Daoy (cell line): Measurements from ENCODE around the gene SCYGR4. TPM values are rescaled to one million over a fixed set of nuclear protein-coding genes. Genes with fewer than 3 reads are reported as not detected.
"Not testable (repeated sequence)": the region's sequence is repeated elsewhere in the genome, so short reads cannot be mapped to it uniquely, and the experiment has no call there.

Experiments
- DNase-seq: peaks from one replicate; pipeline ENCODE4 v3.0.0-alpha.2; 2015; ENCODE audit warnings: low read depth
- total RNA-seq: library from RNA; depleted of rRNA; stranded (reverse); fragments of >200 nt; shearing (Covaris generic); gene quantifications from 2 replicates; pipeline ENCODE4 v1.2.3, GENCODE V29; 2014; rRNA removed

SCYGR4 gene
- not detected in 2 replicates for total RNA-seq

GRCh38 chr2:227617316-227618230, at the start of gene SCYGR4:
SCYGR4 (plus strand) TSS chr2:227617498; CDS start chr2:227617498, 0 bp downstream.
- no peak for DNase-seq

DNA sequence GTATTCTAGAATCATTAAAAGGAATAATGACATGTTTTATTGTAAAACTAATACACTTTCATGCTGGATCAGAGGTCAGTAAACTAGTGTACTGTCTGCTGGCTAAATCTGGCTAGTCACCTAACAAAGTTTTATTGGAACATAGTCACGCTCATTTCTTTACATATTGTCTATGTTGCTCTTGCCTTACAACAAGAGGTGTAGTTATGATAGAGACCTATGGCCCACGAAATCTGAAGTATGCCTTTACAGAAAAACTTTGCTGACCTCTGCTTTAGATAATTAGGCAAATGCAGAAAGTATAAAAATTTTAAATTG, 48.5 kb upstream of the SCYGR4 start:
- no peak for DNase-seq

DNA sequence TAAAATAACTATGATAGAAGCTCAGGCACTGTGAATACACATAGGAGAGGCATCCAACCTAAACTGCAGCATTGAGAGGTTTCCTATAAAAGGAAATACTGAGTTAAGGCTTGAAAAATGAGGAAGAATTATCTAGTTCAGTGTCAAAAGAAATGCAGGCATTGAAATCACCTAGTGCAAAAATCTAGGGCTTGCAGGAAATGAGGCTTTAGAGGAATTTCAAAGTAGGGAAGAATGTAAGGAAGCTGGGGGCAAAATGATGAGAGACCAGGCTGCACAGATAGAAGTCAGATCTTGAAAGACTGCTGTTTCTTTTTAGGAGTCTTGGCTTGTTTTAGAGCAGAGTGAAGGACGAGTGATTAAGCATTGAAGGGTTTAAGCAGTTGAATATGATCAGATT, 46.7 kb upstream of the SCYGR4 start:
- no peak for DNase-seq

- DNase-seq = no peak
Measured at GRCh38 chr2:227576110-227576509, 41.2 kb upstream of the SCYGR4 start.

GRCh38 chr2:227576812-227577211, 40.5 kb upstream of the SCYGR4 start:
- no peak for DNase-seq

- no peak for DNase-seq
Measured at GRCh38 chr2:227577555-227577954, 39.7 kb upstream of the SCYGR4 start.

- DNase-seq = no peak
Measured at GRCh38 chr2:227578642-227579041, 38.7 kb upstream of the SCYGR4 start.

DNA sequence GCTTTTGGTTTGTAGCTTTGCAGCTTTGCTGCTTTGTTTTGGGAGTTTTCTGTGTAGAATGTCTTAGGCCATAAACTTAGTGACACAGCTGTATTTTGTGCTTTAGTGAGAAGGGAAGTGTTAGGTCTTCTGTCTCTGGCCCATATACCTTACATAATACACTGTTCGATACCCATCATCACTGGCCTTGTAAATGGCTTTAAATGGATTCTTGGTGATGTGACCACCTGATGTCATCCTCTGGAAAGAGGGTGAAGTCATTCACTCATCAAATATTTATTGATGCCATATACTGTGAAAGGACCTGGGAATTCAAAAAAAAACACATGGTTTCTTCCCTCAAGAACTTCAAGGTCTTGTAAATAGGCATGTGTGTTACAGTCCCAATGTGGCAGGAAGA, 37.5 kb upstream of the SCYGR4 start:
- DNase-seq = no peak

GRCh38 chr2:227582369-227582768, 34.9 kb upstream of the SCYGR4 start:
- DNase-seq = no peak

- DNase-seq = no peak
Measured at GRCh38 chr2:227592694-227593387, 24.5 kb upstream of the SCYGR4 start.

DNA sequence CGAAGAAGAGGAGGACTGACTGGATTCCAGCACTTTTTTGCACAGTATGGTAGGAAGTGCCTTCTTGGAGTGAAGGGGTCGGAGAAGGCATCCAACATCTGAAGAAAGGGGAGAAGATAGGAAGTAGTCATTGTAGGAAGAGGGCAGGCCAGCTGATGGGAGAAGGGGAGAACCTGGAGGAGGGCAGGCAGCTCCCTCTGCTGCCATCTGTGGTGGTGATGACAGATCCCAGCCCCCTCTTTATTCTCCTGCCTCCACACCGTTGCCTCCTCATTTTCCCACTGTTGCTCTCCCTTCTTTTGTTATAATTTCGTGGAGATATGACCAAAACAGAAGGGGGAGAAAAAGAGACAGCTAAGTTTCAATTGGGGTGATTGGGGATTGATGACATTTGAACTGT, 21.5 kb upstream of the SCYGR4 start:
- DNase-seq = no peak

DNA sequence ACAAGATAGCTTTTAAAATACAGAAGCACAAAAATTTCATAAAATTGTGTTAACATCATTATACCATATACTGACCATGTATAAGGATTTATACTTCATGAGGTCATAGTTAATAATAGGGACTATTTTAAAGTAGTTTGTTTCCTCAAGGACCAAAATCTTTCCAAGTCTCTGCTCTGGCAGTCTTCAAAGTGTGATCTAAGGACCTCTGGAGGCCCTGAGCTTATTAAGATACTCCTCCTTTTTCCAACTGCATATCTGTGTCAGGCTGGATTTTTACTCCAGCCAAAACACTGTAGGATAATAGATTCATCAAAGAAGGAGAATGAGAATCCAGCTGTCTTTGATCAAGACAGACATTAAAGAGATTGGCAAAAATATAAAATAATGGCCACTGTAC, 20.3 kb upstream of the SCYGR4 start:
- no peak for DNase-seq

DNA sequence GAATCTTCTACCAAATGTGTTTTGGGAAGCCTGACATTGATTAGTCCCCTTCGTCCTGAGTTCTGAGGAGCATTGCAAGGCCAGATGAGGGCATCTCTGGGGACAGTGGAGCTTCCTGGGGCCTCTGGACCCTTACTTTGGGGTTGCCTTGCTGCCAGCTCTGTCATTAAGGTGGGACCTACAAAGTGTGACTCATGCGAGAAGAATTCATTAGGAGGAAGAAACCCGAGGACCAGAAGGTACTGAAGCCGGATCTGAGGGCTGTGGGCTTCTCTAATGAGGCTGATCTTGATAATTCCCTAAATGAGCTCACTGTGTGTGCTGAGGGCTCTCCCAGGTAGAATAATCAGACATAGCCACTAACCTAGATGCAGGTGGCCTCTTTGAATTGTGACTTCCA, 19.3 kb upstream of the SCYGR4 start:
- DNase-seq = peak; percentile 31

GRCh38 chr2:227598835-227599503, 18.3 kb upstream of the SCYGR4 start, which contains the start of gene SCYGR2:
SCYGR2 (plus strand) TSS chr2:227598893; CDS start chr2:227598893, 0 bp downstream.
- DNase-seq = not testable (repeated sequence)

- DNase-seq = no peak
Measured at GRCh38 chr2:227602358-227602757, 14.9 kb upstream of the SCYGR4 start.

DNA sequence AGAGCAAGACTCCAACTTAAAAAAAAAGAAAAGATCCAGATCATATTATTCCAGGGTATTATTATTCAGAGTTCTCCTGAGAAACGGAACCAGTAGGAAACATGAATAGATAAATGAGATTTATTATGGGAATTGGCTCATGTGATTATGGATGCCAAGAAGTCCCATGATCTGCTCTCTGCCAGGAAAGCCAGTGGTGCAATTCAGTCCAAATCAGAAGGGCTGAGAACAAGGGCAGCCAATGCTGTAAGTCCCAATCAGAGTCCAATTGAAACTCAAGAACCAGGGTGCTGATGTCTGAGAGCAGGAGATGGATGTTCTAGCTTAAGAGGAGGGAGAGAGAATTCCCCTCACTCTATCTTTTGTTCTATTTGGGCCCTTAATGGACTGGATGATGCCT, 10.8 kb upstream of the SCYGR4 start:
- no peak for DNase-seq

- DNase-seq = no peak
Measured at GRCh38 chr2:227607941-227608340, 9.4 kb upstream of the SCYGR4 start.

DNA sequence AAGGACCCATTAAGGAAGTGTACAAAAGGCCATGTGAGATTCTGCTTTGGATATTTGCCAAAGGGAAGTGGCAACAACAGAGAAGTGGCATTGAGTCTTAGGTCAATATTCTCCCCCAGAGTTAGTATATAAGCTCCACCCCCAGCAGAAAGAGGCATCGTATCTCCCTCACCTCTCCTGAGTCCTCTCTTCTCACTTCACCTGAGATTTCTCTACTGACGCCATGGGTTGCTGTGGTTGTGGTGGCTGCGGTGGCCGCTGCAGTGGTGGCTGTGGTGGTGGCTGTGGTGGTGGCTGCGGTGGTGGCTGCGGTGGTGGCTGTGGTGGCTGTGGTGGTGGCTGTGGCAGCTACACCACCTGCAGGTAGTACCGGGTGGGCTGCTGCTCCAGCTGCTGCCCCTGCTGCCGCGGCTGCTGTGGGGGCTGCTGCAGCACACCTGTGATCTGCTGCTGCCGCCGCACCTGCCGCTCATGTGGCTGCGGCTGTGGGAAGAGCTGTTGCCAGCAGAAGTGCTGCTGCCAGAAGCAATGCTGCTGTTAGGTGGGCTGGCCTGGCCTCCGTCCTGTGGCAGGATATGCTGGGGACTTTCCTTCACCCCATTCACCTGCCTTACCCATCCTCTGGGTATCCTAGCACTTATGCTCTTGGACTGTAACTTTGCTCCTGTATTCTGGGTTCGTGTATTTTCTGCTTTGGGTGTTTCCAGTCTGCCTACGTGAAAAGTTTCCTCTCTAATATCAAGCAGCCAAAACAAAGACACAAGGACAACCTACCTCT, 8.5 kb upstream of the SCYGR4 start:
- DNase-seq = no peak

- DNase-seq = no peak
Measured at GRCh38 chr2:227610123-227610522, 7.2 kb upstream of the SCYGR4 start.

- DNase-seq = no peak
Measured at GRCh38 chr2:227612546-227613271, 4.6 kb upstream of the SCYGR4 start.

GRCh38 chr2:227613272-227613660, 4.0 kb upstream of the SCYGR4 start:
- no peak for DNase-seq
